ENCODE results near the gene GAS7. TPM values are rescaled to one million over a fixed set of nuclear protein-coding genes. Genes with fewer than 3 reads are reported as not detected.

GAS7 gene
- total RNA-seq, 1 experiment from 2014 or later, result 0.23 TPM

- DNase-seq (ENCODE audit: low read depth), result no peak
Observed at GRCh38 chr17:9894231-9894630, 304.2 kb downstream of the GAS7 start.

GRCh38 chr17:9893411-9894012 is 304.9 kb downstream of the GAS7 start:
- DNase-seq (ENCODE audit: low read depth), result no peak

GRCh38 chr17:9890124-9890523 is 308.3 kb downstream of the GAS7 start:
- no peak for DNase-seq (ENCODE audit: low read depth)

GRCh38 chr17:9887508-9887907 is 310.9 kb downstream of the GAS7 start:
- DNase-seq (ENCODE audit: low read depth), result no peak

GRCh38 chr17:9886141-9886930 is 312.1 kb downstream of the GAS7 start:
- no peak for DNase-seq (ENCODE audit: low read depth)

- DNase-seq (ENCODE audit: low read depth), result no peak
Observed at GRCh38 chr17:9883451-9883850, 315.0 kb downstream of the GAS7 start.

- DNase-seq (ENCODE audit: low read depth), result no peak
Observed at GRCh38 chr17:9880582-9880999, 317.8 kb downstream of the GAS7 start.

- DNase-seq (ENCODE audit: low read depth), result no peak
Observed at GRCh38 chr17:9878786-9879525, 319.4 kb downstream of the GAS7 start.

GRCh38 chr17:9878356-9878755 is 320.1 kb downstream of the GAS7 start:
- no peak for DNase-seq (ENCODE audit: low read depth)

- no peak for DNase-seq (ENCODE audit: low read depth)
Observed at GRCh38 chr17:9875441-9875840, 323.0 kb downstream of the GAS7 start.

GRCh38 chr17:9874722-9875121 is 323.7 kb downstream of the GAS7 start:
- DNase-seq (ENCODE audit: low read depth), result no peak

- DNase-seq (ENCODE audit: low read depth), result no peak
Observed at GRCh38 chr17:9872852-9873251, 325.6 kb downstream of the GAS7 start.

- DNase-seq (ENCODE audit: low read depth), result no peak
Observed at GRCh38 chr17:9868552-9868951, 329.9 kb downstream of the GAS7 start.

GRCh38 chr17:9865586-9865985 is 332.8 kb downstream of the GAS7 start:
- DNase-seq (ENCODE audit: low read depth), result no peak

- no peak for DNase-seq (ENCODE audit: low read depth)
Observed at GRCh38 chr17:9862949-9863348, 335.5 kb downstream of the GAS7 start.

GRCh38 chr17:9862220-9862619 is 336.2 kb downstream of the GAS7 start:
- no peak for DNase-seq (ENCODE audit: low read depth)

- DNase-seq (ENCODE audit: low read depth), result no peak
Observed at GRCh38 chr17:9860851-9861250, 337.6 kb downstream of the GAS7 start.

Other genes with a start within 250 kb of the GAS7 start
- 0.13 and 0.69 TPM in 2 replicates for gene MYH13, start 174.4 kb upstream of the GAS7 start, total RNA-seq (2014; rRNA removed)
- gene MYH8, start 223.3 kb upstream of the GAS7 start, total RNA-seq (2014; rRNA removed), result 0.11 TPM in 1 of 2 replicates, not detected in the other

Measured in LHCN-M2 (cell line).